Fibroblast of skin of left biceps (primary cell): ENCODE measurements around the gene PCMTD2.

Source experiments
- DNase-seq, 2 experiments: peaks; one replicate each; pipeline ENCODE4 v3.0.0-alpha.2; 2013; ENCODE audit warnings: low read depth in 2 of 2

Gene PCMTD2

DNA sequence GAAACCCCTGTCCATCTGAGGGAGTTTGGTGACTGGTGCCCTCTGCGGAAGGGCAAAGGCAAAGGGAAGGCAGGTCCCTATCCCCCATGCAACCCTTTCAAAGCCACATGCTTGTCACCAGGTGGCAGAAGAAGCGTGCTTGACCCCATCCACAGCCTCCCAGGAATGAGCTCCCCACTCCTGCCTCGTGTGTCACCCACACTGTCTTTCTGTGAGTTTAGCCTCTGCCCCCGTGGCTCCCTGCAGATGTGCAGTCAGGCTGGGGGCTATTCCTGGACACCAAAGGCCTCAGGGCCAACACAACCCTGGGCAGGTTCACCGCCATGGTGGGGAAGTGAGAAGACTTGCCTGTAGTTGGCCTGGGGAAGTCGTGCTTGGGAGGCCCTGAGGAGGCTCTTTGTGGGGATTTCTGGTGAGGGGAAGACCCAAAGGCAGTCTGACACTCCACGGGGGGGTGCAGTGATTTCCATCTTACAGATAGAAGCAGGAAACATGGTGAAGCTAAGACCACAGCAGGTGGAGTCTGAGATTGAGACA lies 16.6 kb upstream of the PCMTD2 start:
- DNase-seq = no peak

DNA sequence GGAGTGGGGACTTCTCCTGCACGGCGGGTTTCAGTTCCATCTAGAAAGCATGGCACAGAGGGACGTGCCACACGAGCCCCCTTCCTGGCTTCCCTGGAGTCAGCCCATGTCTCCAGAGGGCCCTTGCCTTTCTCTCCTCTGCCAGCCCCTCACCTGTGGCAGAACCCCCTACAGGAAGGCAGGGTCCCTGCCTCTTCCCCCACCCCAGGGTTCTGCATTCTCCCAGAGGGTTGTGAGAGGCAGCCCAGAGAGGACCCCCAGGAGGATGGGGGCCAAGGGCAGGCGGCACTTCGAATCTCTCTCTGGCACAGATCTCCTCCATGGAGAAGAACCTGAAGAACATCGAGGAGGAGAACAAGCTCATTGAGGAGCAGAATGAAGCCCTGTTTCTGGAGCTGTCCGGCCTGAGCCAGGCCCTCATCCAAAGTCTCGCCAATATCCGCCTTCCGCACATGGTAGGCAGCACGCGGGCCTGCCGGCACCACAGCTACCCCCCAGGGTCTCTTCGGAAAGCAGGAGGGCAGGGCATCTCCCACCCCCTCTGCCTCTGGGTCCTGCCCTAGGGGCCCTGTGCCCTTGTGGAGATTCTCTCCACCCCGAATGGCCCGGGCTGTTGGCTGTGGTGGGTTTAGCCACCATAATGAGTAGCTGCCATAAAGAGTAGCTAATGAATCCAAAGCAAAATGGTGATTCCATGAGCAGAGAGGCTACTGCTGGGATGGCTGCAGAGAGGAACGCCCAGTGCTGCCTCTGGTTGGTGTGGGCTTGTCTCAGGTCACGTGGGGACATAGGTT lies 15.9 kb upstream of the PCMTD2 start:
- DNase-seq = no peak

DNA sequence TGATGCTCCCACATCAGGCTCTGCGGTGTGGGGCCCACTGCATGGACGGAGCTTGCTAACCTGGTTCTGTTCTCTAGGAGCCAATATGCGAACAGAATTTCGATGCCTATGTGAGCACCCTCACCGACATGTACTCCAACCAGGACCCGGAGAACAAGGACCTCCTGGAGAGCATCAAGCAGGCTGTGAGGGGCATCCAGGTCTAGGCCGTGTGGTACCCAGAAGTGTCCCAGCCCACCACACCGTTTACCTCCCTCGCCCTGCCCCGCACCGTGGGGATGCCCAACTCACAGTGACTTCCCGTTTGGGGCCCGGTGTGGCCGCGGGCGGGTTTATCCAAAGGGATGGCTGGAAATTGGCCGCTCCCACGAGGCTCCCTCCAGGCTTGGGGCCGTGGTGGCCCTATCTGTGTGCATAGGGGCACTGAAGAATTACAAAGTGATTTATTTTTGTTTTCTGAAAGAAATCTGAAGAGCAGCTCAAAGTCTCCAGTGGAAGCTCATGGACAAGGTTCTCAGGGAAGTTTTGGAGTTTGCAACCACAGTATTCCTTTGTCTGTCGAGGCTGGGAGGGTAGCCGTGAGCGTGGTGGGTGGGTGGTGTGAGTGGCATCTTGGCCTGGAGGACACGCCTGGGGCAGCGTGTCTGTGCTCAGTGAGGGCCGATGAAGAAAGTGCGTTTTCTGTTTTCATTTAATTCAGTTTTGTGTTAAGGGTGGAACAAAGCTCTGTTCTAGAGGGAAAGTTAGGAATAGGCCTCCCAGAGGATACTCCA lies 15.1 kb upstream of the PCMTD2 start:
- DNase-seq = no peak

DNA sequence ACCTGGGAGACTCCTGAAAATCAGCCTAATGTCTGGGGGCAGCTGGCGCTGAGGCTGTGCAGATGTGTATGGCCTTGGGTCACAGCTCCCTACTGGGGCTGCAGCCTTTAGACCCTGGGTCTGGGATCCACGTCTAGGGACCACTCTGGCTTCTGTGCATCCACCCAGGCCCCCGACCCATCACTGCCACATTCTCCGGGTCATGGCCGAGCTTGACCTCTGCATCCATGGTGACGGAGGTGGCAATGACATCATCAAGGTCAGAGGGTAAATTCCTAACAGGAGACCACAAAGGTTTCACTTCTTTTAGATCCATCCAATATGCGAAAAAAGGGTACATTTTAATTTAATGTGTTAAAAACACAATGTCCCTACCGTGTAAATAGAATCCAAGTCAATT lies 14.5 kb upstream of the PCMTD2 start:
- no peak for DNase-seq

DNA sequence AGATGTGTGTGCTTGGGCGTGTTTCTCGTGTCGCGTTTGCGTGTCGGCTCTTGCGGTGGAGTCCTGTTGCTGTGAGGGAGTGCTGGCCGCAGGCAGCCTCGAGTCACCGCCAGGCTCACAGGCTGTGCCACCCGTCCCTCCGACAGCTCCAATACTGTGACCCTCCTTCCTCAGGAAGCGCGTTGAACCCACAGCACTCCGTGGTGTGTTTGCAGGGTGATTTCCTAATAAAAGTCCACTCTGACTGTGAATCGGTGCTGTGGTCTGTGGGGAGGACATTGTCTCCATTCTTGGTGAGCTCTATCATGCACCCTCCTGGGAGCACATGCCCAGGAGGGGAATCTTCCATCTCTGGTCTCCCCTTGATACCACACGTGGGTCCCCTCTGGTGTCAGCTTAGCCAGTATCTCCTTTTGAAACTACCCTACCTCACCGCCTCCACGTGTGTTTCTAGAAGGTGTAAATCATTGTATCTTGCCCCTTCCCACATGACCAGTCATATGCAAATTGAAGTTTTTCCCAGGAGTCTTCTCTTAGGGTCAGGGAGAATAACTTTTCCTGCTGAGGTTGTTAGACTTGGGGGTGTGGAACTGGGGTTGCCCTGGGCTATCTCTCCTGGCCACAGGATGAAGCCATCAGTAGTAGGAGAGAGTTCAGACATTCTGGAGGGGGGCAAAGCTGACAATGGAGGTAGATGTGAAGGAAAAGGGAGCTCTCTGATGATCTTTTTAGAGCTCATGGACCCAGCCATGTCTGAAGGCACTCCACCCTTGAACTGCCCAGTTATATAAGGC lies 13.3 kb upstream of the PCMTD2 start:
- no peak for DNase-seq

DNA sequence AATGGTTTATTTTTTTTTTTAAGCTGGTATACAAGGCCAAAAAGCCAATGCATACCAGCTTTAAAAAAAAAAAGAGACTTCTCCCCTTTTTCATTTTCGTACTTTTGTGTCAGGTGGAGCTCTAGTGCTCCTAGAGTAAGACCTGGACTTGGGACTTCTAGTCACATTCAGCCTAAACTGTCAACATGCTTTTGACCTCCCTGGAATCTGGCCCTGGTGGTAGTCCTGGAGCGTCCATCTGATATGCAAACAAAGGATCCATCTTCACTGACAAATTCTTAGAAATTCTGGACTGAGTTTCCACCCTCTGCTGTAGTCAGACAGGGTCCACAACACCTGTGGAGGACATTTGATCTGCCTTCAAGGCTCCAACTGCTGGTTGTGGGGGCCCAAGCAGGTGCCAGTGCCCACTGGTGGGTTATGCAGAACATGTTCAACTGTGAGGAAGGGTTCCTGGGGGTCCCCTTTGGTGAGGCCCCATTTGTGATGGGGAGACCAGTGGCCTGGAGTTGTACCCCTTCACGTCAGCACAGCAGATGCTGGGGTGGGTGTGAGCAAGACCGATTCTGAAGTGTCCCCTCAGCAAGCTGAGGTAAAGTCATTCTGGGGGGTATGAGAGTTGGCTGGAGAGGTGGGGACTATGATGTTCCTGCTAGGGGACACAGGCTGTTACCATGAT lies 12.6 kb upstream of the PCMTD2 start:
- no peak for DNase-seq

DNA sequence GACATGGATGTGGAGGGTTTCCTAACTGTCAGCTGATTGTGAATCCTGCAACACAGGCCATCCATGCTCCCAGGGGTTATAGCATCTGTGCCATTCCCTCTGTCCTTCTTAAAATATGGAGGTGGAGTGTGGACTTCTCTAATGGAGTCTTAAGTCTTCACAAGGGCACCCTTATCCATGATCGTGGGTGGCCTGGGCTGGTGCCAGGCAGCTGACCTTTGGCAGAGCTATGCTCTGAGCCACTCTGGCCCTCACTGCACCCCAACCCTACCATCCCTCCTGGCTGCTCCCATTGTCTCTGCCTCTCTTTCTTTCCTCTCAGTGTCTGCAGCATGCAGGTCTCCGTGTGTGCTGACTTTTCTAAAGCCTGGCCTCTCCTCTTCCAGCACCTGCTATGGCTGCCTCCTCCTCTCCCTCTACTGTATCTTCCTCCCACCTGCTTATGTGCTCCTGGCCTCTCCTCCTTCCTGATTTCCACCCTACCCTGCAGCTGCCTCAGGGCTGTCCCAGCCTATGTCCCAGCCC lies 11.2 kb upstream of the PCMTD2 start:
- DNase-seq = no peak

DNA sequence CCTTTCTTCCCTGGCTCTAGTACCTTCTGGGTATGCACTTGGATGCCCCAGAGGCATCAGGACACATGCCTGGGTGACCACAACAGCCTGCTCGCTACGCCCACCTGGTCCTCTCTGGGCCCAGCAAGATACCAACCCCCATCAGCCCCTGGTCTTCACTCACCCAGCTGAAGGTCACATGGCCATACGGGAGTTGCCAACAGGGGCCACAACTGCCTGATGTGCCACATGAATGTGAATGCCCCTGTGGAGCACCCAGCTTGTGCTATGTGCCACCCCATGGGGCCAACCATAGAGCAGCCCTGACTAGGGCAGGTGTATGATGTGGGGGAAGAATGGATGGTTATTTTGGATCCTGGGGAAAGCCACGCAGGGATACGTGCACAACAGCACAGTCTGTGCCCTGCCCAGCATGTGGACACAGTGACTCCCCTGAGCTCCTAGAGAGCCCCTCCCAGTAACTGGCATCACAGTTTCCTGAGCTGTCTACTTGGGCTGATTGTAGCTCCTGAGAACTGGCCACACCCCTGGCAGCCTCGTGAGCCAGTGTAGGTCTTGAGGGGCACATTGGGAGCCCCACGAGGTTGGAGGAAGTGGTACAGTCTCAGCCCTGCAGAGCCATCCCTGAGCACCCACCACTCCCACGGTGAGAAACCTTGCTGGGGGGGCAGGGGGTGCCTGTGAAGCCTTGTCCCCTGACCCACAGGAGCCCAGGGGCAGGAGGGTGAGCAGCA lies 10.5 kb upstream of the PCMTD2 start:
- DNase-seq = no peak

DNA sequence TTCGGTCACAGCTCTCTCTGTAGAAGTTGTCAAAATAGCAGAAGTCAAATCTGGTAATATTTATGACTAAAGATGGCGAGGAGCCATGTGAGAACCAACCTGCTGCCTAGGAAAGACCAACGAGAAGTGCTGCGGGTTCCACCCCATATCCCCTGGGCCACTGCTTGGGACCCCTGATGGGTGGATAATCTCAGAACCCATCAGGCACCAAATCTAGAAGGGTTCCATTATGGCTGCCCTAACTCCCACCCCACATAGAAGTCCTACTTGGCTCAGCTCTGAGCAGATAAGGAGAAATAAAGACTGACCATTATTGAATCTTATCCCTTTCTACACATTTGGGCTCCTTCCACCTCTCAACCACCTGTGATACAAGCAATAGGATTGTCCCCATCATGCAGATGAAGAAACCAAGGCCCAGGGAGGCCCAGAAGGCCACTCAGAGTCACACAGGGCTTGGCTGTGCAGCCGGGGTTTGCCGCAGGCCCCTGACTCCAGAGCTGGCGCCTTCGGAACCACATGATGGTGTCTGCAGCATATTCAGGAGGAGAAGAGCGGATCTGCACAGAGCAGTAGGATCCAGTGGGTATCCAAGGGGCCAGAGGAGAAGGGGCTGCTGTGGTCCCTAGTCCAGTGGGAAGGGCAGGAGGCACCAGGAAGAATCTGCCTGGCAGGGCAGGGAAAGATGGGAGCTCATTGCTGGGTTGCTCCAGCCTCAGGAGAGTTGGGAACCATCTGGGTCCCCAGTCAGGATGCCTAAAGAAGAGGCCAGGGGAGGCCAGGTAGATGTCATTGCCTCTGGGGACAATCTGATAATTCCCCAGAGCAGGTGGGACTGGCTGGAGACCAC lies 9.6 kb upstream of the PCMTD2 start:
- no peak for DNase-seq

DNA sequence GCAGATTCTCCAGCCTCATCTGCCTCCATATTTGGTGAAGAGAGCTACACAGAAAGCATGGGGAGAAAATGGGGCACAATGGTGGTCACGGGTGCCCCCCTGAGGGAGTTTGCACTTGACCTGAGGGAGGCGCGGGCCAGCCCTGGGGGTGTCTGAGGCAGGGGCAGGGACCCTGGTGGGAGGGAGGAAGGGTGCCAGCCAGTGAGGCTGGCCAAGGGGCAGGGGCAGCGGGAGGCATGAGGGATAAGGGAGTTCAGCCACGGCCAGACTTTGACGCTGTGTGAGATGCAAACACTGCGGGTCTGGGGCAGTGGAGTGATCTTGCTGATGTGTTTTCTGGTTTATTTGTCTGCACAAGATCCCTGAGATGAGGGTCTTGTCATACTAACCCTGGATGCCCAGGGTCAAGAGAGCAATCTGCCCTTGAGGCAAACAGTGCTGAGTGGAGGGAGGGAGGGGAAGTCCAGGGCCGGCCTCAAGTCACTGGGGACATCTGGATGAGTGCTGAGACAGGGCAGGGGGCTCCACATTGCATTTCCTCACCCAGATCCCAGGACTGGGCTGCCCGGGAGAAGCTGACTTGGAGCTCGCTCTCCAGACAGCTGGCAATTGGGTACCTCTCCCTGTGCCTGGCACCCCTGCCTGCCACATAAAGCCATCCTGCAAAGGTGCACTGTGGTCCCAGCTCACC lies 8.8 kb upstream of the PCMTD2 start:
- DNase-seq = no peak

DNA sequence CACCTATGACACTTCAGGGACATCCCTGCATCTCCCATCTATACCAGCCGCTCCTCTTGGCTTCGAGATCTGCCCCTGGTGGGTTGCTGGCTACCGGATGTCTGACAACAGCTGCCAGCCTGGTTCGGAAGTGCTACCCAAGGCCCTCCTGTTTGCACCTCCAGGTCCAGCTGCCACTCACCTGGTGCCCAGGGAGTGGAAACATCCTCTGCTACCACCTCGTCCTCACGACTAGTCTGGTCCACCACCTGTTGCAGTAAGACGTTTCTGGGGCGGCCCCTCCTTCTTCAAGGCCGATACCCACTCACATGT lies 8.3 kb upstream of the PCMTD2 start:
- DNase-seq = no peak

DNA sequence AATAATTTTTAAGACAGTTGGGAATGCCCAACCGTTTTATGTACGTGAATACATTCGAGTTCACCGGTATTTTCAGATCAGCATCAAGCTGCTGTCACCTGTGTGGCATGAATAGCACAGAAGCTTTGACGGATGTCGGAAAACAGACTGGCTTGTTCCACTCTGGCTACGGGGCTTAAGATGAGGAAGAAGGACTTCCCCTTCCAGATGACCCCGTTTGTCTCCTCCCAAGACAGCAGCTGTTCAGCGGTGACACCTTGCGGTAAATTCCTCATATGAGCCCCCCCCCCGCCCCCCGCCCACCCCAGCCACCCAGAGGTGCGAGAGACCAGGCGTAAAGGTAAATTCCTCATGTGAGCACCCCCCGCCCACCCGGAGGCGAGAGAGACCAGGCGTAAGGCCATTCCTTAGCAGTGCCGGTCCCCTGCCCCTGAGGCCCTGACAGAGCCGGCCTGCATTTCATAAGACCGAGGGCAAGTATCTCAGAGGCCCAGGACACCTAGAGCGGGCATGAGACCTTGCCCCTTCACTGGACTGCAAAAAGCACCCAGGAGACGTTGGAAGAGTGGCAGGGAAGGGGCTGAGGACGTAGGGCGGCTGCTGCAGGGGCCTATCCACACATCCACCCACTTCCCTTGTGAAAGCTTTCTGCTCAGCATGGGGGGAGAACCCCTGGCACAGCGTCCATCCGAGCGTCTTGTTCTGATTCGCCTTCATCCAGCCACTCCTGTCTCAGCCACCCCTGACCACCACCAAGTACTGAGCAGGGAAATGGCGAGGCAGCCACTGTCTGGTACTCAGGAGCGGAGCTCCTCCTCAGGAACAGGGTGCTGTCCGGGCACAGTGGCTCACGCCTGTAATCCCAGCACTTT lies 7.3 kb upstream of the PCMTD2 start:
- DNase-seq = no peak

DNA sequence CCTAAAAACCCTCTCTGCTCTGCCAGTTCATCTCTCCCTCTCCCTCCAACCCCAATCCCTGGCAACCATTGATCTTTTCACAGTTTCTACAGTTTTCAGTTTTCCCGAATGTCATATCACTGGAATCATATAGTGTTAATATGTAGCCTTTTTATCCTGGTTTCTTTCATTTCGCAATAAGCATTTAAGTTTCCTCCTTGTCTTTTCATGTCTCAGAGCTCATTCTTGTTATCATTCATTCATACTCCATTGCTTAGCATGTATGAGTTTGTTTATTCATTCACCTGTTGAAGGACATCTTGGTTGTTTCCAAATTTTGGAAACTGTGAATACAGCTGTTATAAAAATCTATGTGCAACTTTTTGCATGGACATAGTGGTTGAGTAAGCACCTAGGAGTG lies 5.5 kb upstream of the PCMTD2 start:
- no peak for DNase-seq

DNA sequence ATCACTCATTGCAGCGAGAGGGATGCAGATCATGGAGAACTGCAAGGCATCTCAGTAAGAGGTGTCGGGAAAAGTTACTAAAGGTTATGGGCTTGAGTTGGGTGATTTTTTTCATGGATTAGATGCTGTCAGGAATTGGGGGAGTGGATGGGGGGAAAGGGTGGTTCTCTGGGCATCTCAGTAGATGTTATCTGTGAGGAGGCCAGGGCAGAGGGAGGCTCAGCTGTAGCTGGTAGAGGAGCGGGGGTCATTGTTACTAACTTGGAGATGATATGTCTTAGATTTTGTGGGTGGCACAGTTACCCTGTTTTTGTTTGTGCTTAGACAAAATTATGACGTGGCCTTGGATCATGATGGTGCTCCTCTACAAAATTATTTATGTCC lies 2.6 kb upstream of the PCMTD2 start:
- DNase-seq = no peak

DNA sequence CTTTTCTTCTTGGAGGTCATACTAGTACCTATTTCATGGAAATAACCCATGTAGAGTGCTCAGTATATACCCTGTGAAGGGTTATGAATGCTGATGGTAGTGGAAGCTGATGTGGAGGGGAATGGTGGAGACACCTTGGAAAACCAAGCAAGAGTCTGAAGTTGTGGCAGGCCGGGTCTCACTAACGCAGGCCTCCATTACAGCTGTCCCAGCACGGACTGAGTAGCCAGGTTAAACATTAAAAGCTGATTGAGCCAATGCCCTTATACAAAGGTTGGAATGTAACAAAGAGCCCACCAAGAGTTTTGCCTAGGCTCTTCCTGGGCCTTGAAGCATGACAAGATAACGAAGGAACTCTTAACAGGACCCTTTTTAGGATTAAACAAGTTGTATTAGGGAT lies 2.1 kb upstream of the PCMTD2 start:
- no peak for DNase-seq

DNA sequence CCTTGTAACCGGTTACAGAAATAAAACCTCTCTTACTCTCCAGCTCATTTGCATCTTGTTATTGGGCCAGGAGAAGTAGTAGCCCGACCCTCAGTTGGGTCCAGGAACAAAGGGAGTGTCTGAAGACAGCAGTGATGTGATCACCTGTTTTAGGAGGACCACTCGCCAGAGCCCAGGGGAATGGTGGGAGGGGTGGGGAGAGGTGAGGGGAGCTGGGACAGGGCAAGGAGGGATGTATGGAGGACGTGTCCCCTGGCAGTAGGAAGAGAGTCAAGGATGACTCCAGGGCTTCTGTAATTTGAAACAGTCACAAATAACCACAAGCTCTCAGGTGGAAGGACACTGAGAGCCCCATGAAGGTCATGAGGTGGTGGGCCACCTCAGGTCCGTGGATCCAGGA lies 1.4 kb upstream of the PCMTD2 start:
- DNase-seq = no peak

DNA sequence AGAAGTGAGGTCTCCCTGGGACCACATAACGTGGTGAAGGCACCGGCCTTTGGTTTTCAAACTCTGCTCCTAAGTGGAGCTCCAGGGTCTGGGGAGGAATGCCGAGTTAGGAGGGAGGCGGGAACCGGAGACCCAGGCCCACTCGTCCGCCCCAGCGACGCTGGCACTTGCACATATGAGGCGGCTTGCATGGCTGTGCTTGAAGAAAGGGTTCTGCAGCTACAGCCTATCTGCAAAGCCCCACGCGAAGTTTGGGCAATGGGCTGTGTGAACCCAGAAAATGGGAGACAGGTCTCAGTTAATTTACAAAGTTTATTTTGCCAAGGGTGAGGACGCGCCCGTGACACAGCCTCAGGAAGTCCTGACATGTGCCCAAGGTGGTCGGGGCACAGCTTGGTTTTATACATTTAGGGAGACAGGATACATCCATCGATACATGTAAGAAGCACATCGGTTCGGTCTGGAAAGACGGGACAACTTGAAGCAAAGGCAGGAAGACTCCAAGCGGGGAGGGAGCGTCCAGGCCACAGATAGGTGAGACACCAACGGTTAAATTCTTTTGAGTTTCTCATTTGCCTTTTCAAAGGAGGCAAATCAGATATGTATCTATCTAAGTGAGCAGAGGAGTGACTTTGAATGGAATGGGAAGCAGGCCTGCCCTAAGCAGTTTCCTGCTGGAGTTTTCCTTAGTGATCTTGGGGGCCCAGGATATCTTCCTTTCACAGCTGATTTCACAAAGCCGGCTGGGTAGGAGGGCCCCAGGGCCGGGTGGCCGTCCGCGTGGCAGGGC lies 782 bp upstream of the PCMTD2 start:
- DNase-seq = no peak
